ENCODE measurements around the gene TMEM145.

TMEM145 gene

GRCh38 chr19:42301646-42302203, 11.4 kb upstream of the TMEM145 start, which contains the start of gene PRR19:
Gene PRR19, plus strand, starts transcription at chr19:42302132. Its CDS starts 7,453 bp downstream, at chr19:42309585.
- peak; percentile 68 for ATAC-seq
- TF ChIP-seq OSR1 (CRISPR knock-in tag; IDR thresholded peaks at IDR 0.05), result no peak
- TF ChIP-seq ZNF70 (CRISPR knock-in tag; IDR thresholded peaks at IDR 0.05), result no peak
- TF ChIP-seq, protein P1, sequence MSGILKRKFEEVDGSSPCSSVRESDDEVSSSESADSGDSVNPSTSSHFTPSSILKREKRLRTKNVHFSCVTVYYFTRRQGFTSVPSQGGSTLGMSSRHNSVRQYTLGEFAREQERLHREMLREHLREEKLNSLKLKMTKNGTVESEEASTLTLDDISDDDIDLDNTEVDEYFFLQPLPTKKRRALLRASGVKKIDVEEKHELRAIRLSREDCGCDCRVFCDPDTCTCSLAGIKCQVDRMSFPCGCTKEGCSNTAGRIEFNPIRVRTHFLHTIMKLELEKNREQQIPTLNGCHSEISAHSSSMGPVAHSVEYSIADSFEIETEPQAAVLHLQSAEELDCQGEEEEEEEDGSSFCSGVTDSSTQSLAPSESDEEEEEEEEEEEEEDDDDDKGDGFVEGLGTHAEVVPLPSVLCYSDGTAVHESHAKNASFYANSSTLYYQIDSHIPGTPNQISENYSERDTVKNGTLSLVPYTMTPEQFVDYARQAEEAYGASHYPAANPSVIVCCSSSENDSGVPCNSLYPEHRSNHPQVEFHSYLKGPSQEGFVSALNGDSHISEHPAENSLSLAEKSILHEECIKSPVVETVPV (CRISPR knock-in tag; IDR thresholded peaks at IDR 0.05), result no peak
- TF ChIP-seq PATZ1 (CRISPR knock-in tag; IDR thresholded peaks at IDR 0.05; ENCODE audit: borderline replicate concordance), result no peak
- no peak for TF ChIP-seq ZNF565 (CRISPR knock-in tag; conservative IDR thresholded peaks at IDR 0.05; ENCODE audit: low read depth)
- no peak for TF ChIP-seq RARB (CRISPR knock-in tag; IDR thresholded peaks at IDR 0.05)

GRCh38 chr19:42303101-42303464, 10.0 kb upstream of the TMEM145 start:
- no peak for ATAC-seq
- TF ChIP-seq ZNF70 (CRISPR knock-in tag; IDR thresholded peaks at IDR 0.05) (no peak), GLIS3 (CRISPR knock-in tag; IDR thresholded peaks at IDR 0.05) (no peak), OSR1 (CRISPR knock-in tag; IDR thresholded peaks at IDR 0.05) (no peak), ZC3H10 (CRISPR knock-in tag; IDR thresholded peaks at IDR 0.05) (no peak), PATZ1 (CRISPR knock-in tag; IDR thresholded peaks at IDR 0.05; ENCODE audit: borderline replicate concordance) (no peak), ESRRG (CRISPR knock-in tag; IDR thresholded peaks at IDR 0.05) (no peak), TOX (CRISPR knock-in tag; IDR thresholded peaks at IDR 0.05; ENCODE audit: borderline replicate concordance) (no peak), PPARA (CRISPR knock-in tag; IDR thresholded peaks at IDR 0.05; ENCODE audit: borderline replicate concordance) (no peak), ZFP3 (CRISPR knock-in tag; IDR thresholded peaks at IDR 0.05) (no peak), ISL1 (CRISPR knock-in tag; IDR thresholded peaks at IDR 0.05) (no peak)
- TF ChIP-seq, protein P1 (CRISPR knock-in tag; IDR thresholded peaks at IDR 0.05), result no peak

- ATAC-seq, result no peak
- TF ChIP-seq, protein P2, sequence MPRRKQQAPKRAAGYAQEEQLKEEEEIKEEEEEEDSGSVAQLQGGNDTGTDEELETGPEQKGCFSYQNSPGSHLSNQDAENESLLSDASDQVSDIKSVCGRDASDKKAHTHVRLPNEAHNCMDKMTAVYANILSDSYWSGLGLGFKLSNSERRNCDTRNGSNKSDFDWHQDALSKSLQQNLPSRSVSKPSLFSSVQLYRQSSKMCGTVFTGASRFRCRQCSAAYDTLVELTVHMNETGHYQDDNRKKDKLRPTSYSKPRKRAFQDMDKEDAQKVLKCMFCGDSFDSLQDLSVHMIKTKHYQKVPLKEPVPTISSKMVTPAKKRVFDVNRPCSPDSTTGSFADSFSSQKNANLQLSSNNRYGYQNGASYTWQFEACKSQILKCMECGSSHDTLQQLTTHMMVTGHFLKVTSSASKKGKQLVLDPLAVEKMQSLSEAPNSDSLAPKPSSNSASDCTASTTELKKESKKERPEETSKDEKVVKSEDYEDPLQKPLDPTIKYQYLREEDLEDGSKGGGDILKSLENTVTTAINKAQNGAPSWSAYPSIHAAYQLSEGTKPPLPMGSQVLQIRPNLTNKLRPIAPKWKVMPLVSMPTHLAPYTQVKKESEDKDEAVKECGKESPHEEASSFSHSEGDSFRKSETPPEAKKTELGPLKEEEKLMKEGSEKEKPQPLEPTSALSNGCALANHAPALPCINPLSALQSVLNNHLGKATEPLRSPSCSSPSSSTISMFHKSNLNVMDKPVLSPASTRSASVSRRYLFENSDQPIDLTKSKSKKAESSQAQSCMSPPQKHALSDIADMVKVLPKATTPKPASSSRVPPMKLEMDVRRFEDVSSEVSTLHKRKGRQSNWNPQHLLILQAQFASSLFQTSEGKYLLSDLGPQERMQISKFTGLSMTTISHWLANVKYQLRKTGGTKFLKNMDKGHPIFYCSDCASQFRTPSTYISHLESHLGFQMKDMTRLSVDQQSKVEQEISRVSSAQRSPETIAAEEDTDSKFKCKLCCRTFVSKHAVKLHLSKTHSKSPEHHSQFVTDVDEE (CRISPR knock-in tag; IDR thresholded peaks at IDR 0.05), result no peak
- TF ChIP-seq, protein P3, sequence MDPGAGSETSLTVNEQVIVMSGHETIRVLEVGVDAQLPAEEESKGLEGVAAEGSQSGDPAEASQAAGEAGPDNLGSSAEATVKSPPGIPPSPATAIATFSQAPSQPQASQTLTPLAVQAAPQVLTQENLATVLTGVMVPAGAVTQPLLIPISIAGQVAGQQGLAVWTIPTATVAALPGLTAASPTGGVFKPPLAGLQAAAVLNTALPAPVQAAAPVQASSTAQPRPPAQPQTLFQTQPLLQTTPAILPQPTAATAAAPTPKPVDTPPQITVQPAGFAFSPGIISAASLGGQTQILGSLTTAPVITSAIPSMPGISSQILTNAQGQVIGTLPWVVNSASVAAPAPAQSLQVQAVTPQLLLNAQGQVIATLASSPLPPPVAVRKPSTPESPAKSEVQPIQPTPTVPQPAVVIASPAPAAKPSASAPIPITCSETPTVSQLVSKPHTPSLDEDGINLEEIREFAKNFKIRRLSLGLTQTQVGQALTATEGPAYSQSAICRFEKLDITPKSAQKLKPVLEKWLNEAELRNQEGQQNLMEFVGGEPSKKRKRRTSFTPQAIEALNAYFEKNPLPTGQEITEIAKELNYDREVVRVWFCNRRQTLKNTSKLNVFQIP (CRISPR knock-in tag; IDR thresholded peaks at IDR 0.05; ENCODE audit: borderline replicate concordance, low read depth), result no peak
- TF ChIP-seq, protein P4, sequence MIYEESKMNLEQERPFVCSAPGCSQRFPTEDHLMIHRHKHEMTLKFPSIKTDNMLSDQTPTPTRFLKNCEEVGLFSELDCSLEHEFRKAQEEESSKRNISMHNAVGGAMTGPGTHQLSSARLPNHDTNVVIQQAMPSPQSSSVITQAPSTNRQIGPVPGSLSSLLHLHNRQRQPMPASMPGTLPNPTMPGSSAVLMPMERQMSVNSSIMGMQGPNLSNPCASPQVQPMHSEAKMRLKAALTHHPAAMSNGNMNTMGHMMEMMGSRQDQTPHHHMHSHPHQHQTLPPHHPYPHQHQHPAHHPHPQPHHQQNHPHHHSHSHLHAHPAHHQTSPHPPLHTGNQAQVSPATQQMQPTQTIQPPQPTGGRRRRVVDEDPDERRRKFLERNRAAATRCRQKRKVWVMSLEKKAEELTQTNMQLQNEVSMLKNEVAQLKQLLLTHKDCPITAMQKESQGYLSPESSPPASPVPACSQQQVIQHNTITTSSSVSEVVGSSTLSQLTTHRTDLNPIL (CRISPR knock-in tag; IDR thresholded peaks at IDR 0.05; ENCODE audit: low read depth), result no peak
- TF ChIP-seq PPARA (CRISPR knock-in tag; IDR thresholded peaks at IDR 0.05; ENCODE audit: borderline replicate concordance), result no peak
- no peak for TF ChIP-seq PATZ1 (CRISPR knock-in tag; IDR thresholded peaks at IDR 0.05; ENCODE audit: borderline replicate concordance)
- TF ChIP-seq ISL1 (CRISPR knock-in tag; IDR thresholded peaks at IDR 0.05), result no peak
- TF ChIP-seq ZC3H10 (CRISPR knock-in tag; IDR thresholded peaks at IDR 0.05), result no peak
- no peak for TF ChIP-seq ZNF565 (CRISPR knock-in tag; conservative IDR thresholded peaks at IDR 0.05; ENCODE audit: low read depth)
- TF ChIP-seq, protein P1 (CRISPR knock-in tag; IDR thresholded peaks at IDR 0.05), result no peak
- TF ChIP-seq SNAI2 (CRISPR knock-in tag; IDR thresholded peaks at IDR 0.05), result no peak
- TF ChIP-seq BACH2 (CRISPR knock-in tag; IDR thresholded peaks at IDR 0.05; ENCODE audit: borderline replicate concordance), result no peak
- TF ChIP-seq TCF4 (CRISPR knock-in tag; IDR thresholded peaks at IDR 0.05; ENCODE audit: borderline replicate concordance), result no peak
- TF ChIP-seq ZNF70 (CRISPR knock-in tag; IDR thresholded peaks at IDR 0.05), result no peak
These were observed 9.2 kb upstream of the TMEM145 start for GRCh38 chr19:42303876-42304275.
